GM12892 (cell line): Measurements from ENCODE around the gene TMC8.

ENCODE experiments used
- POLR2A ChIP-seq: IDR thresholded peaks from 2 replicates; pipeline ENCODE4 v1.6.1; 2011; ENCODE audit warnings: low read depth, low read length, control low read depth
- POLR2AphosphoS5 ChIP-seq: IDR thresholded peaks from 2 replicates; pipeline ENCODE4 v1.6.1; 2011; ENCODE audit warnings: low read depth, low read length, control low read depth
- TAF1 ChIP-seq: IDR thresholded peaks from 2 replicates; pipeline ENCODE4 v1.6.1; 2011; ENCODE audit warnings: low read depth, mild to moderate bottlenecking, control low read depth, low read length, borderline replicate concordance

DNA sequence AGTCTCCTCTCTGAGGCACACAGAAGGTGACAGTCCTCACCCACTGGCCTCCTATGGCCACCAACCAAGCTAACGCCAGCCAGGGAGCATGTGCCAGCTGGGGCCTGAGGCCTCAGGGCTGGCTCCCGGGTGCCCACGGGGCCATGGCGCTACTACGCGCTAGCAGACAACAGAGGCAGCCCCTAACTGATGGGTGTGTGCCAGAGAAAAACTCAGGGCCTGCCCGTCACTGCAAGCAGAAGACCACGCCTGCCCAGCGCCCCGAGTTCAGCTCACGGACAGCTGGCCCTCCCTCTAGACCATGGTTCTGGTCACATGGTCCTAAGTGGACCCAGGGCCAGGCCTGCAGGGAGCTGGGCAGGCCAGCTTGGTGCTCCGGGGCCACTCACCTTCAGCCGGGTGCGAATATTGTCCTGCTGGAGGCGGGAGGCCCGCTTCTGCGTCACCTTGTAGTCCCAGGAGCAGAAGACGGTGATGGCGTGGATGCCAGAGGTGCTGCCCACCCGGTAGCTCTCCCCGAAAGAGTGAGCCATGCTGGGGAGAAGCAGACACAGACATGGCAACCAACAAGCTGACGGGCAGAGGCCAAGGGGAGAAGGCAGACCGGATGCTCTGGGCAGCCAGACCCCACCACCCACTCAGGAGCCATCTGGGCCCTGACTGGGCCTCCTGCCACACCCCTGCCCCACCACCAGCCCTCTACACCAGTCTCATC lies 8.2 kb upstream of the TMC8 start:
- TF ChIP-seq POLR2A (no peak), POLR2AphosphoS5 (no peak), TAF1 (no peak)
